Jurkat, Clone E6-1 (cell line): Measurements from ENCODE around the gene REC8.

Source experiments
- DNase-seq: peaks from one replicate; pipeline ENCODE4 v3.0.0-alpha.2; 2011; ENCODE audit warnings: low read depth, low spot score
- H3K4me3 ChIP-seq: 2 replicates; pipeline ENCODE4 v1.5.1; 2011; ENCODE audit warnings: mild to moderate bottlenecking, low read length, control low read depth, moderate library complexity

The REC8 gene

DNA sequence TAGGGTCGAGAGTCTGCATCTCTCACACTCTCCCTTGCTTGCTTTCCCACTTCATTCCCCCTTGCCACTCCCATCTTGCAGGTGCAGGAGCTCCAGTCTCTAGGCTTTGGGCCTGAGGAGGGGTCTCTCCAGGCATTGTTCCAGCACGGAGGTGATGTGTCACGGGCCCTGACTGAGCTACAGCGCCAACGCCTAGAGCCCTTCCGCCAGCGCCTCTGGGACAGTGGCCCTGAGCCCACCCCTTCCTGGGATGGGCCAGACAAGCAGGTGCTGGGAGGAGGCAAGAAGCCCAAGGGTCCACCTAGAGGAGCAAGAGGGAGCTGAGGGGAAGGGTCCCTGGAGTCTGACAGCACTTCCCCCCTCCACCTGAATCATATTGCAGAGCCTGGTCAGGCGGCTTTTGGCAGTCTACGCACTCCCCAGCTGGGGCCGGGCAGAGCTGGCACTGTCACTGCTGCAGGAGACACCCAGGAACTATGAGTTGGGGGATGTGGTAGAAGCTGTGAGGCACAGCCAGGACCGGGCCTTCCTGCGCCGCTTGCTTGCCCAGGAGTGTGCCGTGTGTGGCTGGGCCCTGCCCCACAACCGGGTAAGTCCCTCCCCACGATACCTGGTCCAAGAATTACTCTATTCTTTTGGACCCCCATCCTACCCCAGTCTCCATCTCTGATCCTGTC, 20.3 kb upstream of the REC8 start:
- DNase-seq, result no peak
- H3K4me3 ChIP-seq, result no peak overlapping the region

DNA sequence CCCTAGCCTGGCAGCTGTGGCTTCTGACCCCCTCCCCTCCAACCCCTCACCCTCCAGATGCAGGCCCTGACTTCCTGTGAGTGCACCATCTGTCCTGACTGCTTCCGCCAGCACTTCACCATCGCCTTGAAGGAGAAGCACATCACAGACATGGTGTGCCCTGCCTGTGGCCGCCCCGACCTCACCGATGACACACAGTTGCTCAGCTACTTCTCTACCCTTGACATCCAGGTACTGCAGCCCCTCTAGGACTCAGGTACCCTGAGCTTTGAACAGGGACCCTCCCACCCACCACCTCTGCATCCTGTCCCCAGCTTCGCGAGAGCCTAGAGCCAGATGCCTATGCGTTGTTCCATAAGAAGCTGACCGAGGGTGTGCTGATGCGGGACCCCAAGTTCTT, 16.8 kb upstream of the REC8 start:
- DNase-seq, result no peak
- no peak overlapping the region for H3K4me3 ChIP-seq

DNA sequence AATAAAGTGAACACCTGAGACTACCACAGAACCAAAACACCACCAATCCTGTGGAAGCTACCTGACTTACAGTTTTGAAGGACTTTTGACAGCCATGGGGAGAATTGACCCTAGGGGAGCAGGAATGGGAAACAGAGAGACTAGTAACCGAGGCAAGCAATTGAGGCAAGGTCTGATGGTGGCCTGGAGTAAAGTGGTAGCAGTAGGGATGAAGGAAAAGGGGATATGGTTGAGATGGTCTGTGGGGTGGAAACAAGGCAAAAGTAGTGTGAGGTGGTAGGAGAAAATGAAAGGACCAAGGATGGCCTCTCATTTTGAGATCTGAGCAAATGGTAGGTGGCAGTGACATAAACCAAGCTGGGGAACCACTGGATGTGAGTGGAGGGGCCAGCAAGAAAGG, 15.0 kb upstream of the REC8 start:
- DNase-seq, result no peak
- H3K4me3 ChIP-seq, result no peak overlapping the region

DNA sequence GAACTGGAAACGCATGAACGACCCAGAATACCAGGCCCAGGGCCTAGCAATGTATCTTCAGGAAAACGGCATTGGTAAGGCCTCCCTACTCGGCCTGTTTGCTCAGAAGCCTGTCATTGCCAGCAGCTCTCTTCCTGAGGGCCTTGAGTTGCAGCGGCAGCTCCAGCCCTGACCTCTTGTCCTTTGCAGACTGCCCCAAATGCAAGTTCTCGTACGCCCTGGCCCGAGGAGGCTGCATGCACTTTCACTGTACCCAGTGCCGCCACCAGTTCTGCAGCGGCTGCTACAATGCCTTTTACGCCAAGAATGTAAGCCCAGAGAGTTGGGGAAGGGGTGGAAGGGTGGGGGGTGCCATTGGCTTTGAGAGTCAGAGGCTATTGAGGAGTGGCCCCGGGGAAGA, 14.5 kb upstream of the REC8 start:
- H3K4me3 ChIP-seq, result no peak overlapping the region
- DNase-seq, result no peak

- H3K4me3 ChIP-seq, result no peak overlapping the region
- no peak for DNase-seq
Measured at GRCh38 chr14:24159777-24160498, 11.9 kb upstream of the REC8 start.

DNA sequence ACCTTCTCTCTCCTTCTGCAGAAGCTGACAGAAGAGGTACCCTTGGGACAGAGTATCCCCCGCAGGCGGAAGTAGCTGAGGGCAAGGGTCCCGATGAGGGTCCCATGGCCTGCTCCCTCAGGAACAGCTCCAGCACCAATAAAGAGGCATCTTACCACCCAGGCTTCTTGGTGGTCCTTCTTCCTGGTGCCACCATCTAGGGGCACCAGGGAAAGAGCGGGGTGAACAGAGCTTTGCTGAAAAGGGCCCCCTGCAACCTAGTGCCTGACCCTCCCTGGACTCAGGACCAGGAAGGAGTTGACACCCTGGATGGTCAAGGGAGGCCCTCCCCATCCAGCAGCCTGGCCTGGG, 11.4 kb upstream of the REC8 start:
- DNase-seq, result no peak

GRCh38 chr14:24160850-24161804, 10.8 kb upstream of the REC8 start, which contains the start of gene IRF9:
IRF9 (plus strand) TSS chr14:24161265; CDS start chr14:24162145, 880 bp downstream.
- peak; percentile 93 for DNase-seq
- H3K4me3 ChIP-seq, result peak within 1 kb of the TSS; percentile 67

More for the DNA sequence above, 11.4 kb upstream of the REC8 start:
- H3K4me3 ChIP-seq, result no peak overlapping the region

DNA sequence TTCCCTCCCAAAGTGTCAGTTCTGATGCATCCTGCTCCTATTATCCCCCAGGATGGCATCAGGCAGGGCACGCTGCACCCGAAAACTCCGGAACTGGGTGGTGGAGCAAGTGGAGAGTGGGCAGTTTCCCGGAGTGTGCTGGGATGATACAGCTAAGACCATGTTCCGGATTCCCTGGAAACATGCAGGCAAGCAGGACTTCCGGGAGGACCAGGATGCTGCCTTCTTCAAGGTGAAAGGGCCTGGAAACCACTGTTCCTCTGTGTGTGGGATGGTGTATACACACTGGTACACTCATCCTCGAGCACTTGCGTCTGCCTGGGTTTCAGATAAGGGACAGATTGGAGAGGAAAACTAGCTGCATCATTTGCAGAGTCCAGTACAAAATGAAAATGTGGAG, 9.8 kb upstream of the REC8 start:
- H3K4me3 ChIP-seq, result no peak overlapping the region
- DNase-seq, result no peak

DNA sequence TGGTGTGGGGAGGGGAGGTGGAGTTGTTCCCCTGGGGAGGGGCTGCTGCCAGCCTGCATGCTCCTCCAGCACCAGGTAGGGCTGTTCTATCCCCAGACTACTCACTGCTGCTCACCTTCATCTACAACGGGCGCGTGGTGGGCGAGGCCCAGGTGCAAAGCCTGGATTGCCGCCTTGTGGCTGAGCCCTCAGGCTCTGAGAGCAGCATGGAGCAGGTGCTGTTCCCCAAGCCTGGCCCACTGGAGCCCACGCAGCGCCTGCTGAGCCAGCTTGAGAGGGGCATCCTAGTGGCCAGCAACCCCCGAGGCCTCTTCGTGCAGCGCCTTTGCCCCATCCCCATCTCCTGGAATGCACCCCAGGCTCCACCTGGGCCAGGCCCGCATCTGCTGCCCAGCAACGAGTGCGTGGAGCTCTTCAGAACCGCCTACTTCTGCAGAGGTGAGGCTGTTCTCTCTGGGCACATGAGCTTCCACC, 7.3 kb upstream of the REC8 start:
- no peak for DNase-seq
- no peak overlapping the region for H3K4me3 ChIP-seq

DNA sequence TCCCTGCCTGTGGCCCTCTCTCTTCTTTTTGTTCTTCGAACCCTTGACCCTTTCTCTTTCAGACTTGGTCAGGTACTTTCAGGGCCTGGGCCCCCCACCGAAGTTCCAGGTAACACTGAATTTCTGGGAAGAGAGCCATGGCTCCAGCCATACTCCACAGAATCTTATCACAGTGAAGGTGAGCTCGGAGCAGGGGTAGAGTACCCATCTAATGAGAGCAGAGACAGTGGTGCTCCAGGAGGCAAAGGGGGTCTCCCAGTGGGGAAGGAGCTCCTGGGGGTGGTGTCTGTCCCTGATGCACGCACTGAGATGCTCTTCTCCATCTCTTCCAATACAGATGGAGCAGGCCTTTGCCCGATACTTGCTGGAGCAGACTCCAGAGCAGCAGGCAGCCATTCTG, 6.1 kb upstream of the REC8 start:
- no peak for DNase-seq
- H3K4me3 ChIP-seq, result no peak overlapping the region

DNA sequence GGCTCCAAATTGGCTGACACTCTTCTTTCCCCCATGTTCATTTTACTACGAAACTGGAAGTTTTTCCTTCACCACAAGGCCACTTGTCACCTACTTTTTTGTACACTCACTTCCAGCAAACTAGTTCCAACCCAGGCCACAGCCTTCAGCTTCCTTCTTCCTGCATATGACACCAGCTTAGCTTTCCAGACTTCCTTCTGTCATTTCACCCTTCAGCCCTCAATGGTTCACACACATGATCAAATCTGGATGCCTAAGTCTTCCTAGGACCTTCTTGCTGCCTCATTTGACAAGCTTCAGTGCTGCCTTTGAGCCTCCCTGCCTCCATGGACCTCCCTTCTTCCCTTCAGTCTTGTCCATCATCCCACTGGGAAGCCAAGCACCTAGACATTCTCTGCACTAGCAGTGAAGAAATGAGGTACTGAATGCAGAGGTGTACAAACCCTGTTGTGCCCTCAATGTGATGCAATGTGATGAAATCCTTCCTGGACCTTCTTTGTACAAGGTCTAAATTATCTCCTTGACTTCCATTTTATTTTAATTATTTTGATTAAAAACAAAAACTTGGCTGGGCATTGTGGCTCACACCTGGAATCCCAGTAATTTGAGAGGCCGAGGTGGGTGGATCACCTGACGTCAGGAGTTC, 4.3 kb upstream of the REC8 start:
- H3K4me3 ChIP-seq, result no peak overlapping the region
- DNase-seq, result no peak

GRCh38 chr14:24172261-24172860, 481 bp downstream of the REC8 start:
- DNase-seq, result no peak
- H3K4me3 ChIP-seq, result no peak overlapping the region

GRCh38 chr14:24172871-24173281, 996 bp downstream of the REC8 start:
- no peak for DNase-seq
- H3K4me3 ChIP-seq, result no peak overlapping the region

GRCh38 chr14:24176599-24176998, 4.7 kb downstream of the REC8 start:
- no peak for DNase-seq
- H3K4me3 ChIP-seq, result no peak overlapping the region

DNA sequence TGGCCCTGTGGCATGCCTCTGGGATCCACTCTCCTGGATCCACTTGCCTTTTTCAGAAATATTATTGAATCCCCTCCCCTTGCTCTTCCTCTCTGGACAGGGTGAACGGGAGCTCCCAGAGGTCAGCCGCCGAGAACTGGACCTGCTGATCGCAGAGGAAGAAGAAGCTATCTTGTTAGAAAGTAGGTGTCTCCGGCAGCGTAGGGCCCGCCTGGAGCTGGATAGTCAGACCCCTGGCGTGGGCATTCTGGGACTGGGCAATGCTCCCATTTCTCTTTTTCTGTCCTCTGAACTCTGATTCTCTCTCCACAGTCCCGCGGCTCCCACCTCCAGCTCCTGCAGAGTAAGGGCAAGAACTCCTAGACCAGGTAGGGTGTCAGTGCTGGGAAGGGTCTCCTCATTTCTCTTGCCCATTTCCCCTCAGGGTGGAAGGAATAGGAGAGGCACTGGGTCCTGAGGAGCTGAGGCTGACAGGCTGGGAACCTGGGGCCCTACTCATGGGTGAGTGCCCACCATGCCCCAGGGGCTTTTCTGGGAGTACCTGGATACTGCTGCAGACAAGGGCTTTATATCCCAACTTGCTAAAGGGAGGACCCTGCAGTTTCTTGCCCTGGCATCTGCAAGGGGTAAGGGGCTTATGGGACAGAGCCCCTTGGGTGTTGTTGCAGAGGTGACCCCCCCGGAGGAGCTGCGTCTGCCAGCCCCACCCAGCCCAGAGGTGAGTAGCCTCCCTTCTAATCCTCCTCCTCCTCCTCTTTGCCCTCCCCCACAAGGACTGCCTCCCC, 5.4 kb downstream of the REC8 start:
- DNase-seq, result no peak
- H3K4me3 ChIP-seq, result no peak overlapping the region

DNA sequence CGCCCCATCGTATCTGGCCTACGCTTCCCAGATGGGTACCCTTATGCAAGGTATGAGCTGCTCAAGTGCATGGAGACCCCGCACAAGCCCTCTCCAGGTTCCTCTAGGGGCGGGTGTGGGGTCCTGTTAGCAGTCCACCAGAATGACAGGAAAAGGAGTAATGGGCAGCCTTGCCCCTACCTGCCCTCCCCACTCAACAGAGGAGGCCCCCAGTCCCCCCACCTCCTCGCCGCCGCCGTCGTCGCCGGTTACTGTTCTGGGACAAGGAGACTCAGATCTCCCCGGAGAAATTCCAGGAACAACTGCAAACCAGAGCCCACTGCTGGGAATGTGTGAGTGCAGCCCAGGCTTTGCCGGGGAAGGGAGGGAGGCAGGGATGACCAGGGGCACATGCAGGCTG, 6.0 kb downstream of the REC8 start:
- DNase-seq, result no peak
- H3K4me3 ChIP-seq, result no peak overlapping the region

DNA sequence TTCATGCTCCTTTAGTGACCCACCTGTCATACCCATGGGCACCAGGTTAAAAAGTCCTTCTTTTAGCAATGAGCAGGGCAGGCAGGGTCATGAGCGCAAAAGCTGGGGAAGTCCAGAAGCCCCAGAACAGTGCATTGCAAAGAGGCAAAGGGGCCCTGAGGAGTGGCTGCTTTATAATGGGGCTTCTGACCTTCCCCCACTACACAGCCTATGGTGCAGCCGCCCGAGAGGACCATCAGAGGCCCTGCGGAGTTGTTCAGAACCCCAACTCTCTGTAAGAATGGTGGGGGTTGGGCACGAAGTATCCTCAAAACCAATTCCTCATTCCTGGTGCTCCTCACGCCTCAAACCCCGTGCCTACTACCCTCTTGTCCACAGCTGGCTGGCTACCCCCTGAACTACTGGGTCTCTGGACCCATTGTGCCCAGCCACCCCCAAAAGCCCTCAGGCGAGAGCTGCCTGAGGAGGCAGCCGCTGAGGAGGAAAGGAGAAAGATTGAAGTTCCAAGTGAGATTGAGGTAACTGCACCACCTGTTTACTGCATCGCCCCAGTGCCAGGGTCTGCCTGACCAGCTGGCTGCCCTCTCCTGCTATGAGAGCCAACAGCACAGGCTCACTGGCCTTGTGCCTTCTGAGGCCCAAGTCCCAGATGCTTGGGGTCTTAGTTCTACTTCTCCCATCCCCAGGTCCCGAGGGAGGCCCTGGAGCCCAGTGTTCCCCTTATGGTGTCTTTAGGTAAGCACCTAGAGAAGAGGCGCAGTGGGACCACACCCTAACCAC, 6.7 kb downstream of the REC8 start:
- DNase-seq, result no peak

More for the DNA sequence above, 6.7 kb downstream of the REC8 start:
- H3K4me3 ChIP-seq, result no peak overlapping the region
